Endodermal cell (in vitro differentiated cells): Measurements from ENCODE around the gene PWWP2B. TPM values are rescaled to one million over a fixed set of nuclear protein-coding genes. Genes with fewer than 3 reads are reported as not detected.
"Not testable (repeated sequence)": the region's sequence is repeated elsewhere in the genome, so short reads cannot be mapped to it uniquely, and the experiment has no call there.

ENCODE experiments used
- DNase-seq: peaks from one replicate; pipeline ENCODE4 v3.0.0-alpha.2; 2017
- H3K27ac ChIP-seq: 2 replicates; pipeline ENCODE4 v1.5.1; 2013; ENCODE audit warnings: mild to moderate bottlenecking, low read depth, low read length, moderate library complexity
- H3K27me3 ChIP-seq: 2 replicates; pipeline ENCODE4 v1.6.1; 2013; ENCODE audit warnings: mild to moderate bottlenecking, low read length, moderate library complexity; ENCODE audit not compliant: insufficient read depth, control insufficient read depth, poor library complexity, severe bottlenecking
- H3K36me3 ChIP-seq: 2 replicates; pipeline ENCODE4 v1.7.0; 2013; ENCODE audit warnings: mild to moderate bottlenecking, low read length, moderate library complexity; ENCODE audit not compliant: control insufficient read depth, insufficient read depth
- H3K4me1 ChIP-seq: one replicate; pipeline ENCODE4 v1.7.0; 2013; ENCODE audit warnings: low read length; ENCODE audit not compliant: control insufficient read depth, insufficient read depth
- H3K4me3 ChIP-seq: 2 replicates; pipeline ENCODE4 v1.5.1; 2013; ENCODE audit warnings: mild to moderate bottlenecking, low read length, moderate library complexity
- H3K9ac ChIP-seq: 2 replicates; pipeline ENCODE4 v1.6.1; 2013; ENCODE audit warnings: mild to moderate bottlenecking, low read length, moderate library complexity; ENCODE audit not compliant: poor library complexity, severe bottlenecking; ENCODE audit errors: extremely low read depth
- H3K9me3 ChIP-seq: 2 replicates; pipeline ENCODE4 v1.6.1; 2013; ENCODE audit warnings: mild to moderate bottlenecking, low read length, moderate library complexity; ENCODE audit not compliant: control insufficient read depth
- H3K27ac Mint-ChIP-seq: 2 replicates; pipeline ENCODE4 v1.8.0; 2020; ENCODE audit warnings: mixed read lengths
- H3K27me3 Mint-ChIP-seq: 2 replicates; pipeline ENCODE4 v1.8.0; 2021; ENCODE audit warnings: mild to moderate bottlenecking, mixed read lengths; ENCODE audit not compliant: insufficient read depth
- H3K36me3 Mint-ChIP-seq: 2 replicates; pipeline ENCODE4 v1.8.0; 2020; ENCODE audit warnings: low read depth, mixed read lengths
- H3K4me1 Mint-ChIP-seq: 2 replicates; pipeline ENCODE4 v1.8.0; 2020; ENCODE audit warnings: mixed read lengths
- H3K4me3 Mint-ChIP-seq: 2 replicates; pipeline ENCODE4 v1.8.0; 2020; ENCODE audit warnings: mild to moderate bottlenecking, moderate library complexity, mixed read lengths
- H3K9me3 Mint-ChIP-seq: 2 replicates; pipeline ENCODE4 v1.8.0; 2020; ENCODE audit warnings: mild to moderate bottlenecking, mixed read lengths
- WGBS, 2 experiments: methylation state at CpG; one replicate each; pipeline versions ENCODE4 v1.1.5 to v1.1.7; 2013; ENCODE audit warnings: missing lambda C conversion rate in 2 of 2, mixed read lengths in 1 of 2; ENCODE audit not compliant: insufficient coverage in 1 of 2, insufficient read length in 1 of 2; 5-methylcytosine and 5-hydroxymethylcytosine counted together
- total RNA-seq, 2 donors: library from RNA; stranded (reverse); fragmentation: NEBNext Ultra II Directional in 1 of 2; extraction: Animal tissue kit (Norgen Biotek cat#: 25700) in 1 of 2; gene quantifications; 2 replicates in 1 of 2; 3 replicates in 1 of 2; pipeline ENCODE4 v1.2.1, GENCODE V29; 2021
- TF ChIP-seq, protein P1 (sequence below): fragments of 200-600 bp; sonication (generic); conservative IDR thresholded peaks from 2 replicates; pipeline ENCODE4 v1.5.0; 2021; ENCODE audit warnings: antibody characterized with exemption, mild to moderate bottlenecking

Gene PWWP2B
- total RNA-seq, 2 donors from 2014 or later: 11.4 to 13.9 TPM

DNA sequence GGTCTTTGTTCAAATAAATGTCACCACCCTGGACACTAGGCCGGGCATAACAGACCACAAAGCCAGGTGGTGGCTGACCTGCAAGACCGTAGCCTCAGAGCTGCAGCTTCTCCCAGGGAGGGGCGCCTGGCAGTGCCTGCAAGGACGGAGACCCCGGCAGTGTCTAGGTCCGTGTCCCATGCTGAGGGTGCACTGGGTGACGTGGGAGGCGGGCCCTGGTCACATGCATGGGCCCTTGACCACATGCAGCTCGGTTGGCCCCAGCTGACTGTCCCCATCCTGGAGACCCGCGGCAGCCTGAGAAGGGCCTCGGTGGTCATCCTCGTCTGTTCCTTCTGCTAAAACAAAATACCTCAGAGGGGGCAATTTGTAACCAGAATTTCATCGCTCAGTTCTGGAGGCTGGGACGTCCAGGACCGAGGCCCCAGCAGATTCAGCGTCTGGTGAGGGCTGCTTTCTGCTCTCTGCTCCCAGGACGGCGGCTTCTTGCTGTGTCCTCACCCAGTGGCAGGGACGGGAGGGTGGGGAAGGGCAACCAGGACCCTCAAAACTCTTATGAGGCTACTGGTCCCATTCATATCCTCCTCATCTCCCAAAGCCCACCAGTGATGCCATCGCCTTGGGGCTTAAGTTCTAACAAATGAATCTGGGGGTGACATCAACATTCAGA lies 36.8 kb downstream of the PWWP2B start:
- TF ChIP-seq, protein P1, sequence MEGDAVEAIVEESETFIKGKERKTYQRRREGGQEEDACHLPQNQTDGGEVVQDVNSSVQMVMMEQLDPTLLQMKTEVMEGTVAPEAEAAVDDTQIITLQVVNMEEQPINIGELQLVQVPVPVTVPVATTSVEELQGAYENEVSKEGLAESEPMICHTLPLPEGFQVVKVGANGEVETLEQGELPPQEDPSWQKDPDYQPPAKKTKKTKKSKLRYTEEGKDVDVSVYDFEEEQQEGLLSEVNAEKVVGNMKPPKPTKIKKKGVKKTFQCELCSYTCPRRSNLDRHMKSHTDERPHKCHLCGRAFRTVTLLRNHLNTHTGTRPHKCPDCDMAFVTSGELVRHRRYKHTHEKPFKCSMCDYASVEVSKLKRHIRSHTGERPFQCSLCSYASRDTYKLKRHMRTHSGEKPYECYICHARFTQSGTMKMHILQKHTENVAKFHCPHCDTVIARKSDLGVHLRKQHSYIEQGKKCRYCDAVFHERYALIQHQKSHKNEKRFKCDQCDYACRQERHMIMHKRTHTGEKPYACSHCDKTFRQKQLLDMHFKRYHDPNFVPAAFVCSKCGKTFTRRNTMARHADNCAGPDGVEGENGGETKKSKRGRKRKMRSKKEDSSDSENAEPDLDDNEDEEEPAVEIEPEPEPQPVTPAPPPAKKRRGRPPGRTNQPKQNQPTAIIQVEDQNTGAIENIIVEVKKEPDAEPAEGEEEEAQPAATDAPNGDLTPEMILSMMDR: no peak
- H3K9me3 ChIP-seq: no peaks in the 10 kb centered on the region
- no peak overlapping the region for H3K9ac ChIP-seq
- H3K4me3 ChIP-seq: no peak overlapping the region
- no peak overlapping the region for H3K4me3 Mint-ChIP-seq
- no peaks in the 10 kb centered on the region for H3K36me3 ChIP-seq
- H3K36me3 Mint-ChIP-seq: no peaks in the 10 kb centered on the region
- H3K27me3 Mint-ChIP-seq: no peaks in the 10 kb centered on the region
- no peaks in the 10 kb centered on the region for H3K4me1 ChIP-seq
- no peaks in the 10 kb centered on the region for H3K4me1 Mint-ChIP-seq
- H3K27ac Mint-ChIP-seq: no peak overlapping the region
- no peaks in the 10 kb centered on the region for H3K9me3 Mint-ChIP-seq
- 94 to 96% methylated on average over 15 to 21 of the region's 21 CpGs for WGBS, 2 experiments
- H3K27me3 ChIP-seq: no peaks in the 10 kb centered on the region
- no peak overlapping the region for H3K27ac ChIP-seq
- no peak for DNase-seq

DNA sequence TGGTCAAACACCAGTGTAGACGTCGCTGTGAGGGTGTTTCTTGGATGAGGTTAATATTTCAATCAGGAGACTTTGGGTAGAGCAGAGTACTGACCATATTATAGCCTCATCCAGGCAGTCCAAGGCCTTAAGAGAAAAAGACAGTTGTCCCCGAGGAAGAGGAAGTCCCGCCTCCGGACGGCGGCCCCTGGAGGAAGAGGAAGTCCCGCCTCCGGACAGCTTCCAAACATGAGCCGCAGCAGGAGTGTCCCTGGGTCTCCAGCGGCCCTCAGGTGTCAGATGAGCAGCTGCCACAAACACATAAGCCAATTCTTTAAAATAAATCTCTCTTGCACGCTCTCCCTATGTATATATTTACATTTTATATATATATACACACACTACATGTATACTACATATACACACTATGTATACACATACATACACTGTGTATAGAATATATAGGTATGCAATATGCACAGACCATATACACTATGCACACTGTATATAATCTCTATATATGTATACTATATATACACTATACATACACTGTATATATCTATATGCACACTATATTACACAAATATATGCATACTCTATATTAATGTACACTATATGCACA lies 37.5 kb downstream of the PWWP2B start:
- H3K36me3 ChIP-seq: no peaks in the 10 kb centered on the region
- no peaks in the 10 kb centered on the region for H3K27me3 ChIP-seq
- H3K27me3 Mint-ChIP-seq: no peaks in the 10 kb centered on the region
- H3K36me3 Mint-ChIP-seq: no peaks in the 10 kb centered on the region
- no peaks in the 10 kb centered on the region for H3K4me1 Mint-ChIP-seq
- DNase-seq: no peak
- no peaks in the 10 kb centered on the region for H3K4me1 ChIP-seq
- no peaks in the 10 kb centered on the region for H3K9me3 Mint-ChIP-seq
- H3K9me3 ChIP-seq: no peaks in the 10 kb centered on the region
- no peak overlapping the region for H3K4me3 Mint-ChIP-seq
- 93 to 100% methylated on average over 4 to 10 of the region's 12 CpGs for WGBS, 2 experiments
- no peak overlapping the region for H3K27ac Mint-ChIP-seq
- H3K9ac ChIP-seq: no peak overlapping the region
- H3K4me3 ChIP-seq: no peak overlapping the region
- H3K27ac ChIP-seq: no peak overlapping the region
- TF ChIP-seq, protein P1: no peak

DNA sequence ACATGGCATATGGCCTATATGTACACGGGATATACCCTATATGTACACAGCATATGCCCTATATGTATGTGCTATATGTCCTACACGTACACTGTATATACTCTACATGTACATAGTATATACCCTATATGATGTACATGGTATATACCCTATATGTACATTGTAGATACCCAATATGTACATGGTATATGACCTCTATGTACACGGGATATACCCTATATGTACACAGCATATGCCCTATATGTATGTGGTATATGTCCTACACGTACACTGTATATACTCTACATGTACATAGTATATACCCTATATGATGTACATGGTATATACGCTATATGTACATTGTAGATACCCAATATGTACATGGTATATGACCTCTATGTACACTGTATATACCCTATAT lies 38.3 kb downstream of the PWWP2B start:
- H3K27me3 ChIP-seq, H3K36me3 Mint-ChIP-seq, H3K9me3 ChIP-seq, H3K4me1 ChIP-seq, H3K27ac ChIP-seq, H3K4me3 ChIP-seq, H3K9me3 Mint-ChIP-seq, H3K9ac ChIP-seq, H3K4me1 Mint-ChIP-seq, H3K27me3 Mint-ChIP-seq, H3K4me3 Mint-ChIP-seq, H3K36me3 ChIP-seq, DNase-seq, H3K27ac Mint-ChIP-seq: not testable (repeated sequence)
- WGBS, 2 experiments: 100% methylated on average over 1 of the region's 5 CpGs

DNA sequence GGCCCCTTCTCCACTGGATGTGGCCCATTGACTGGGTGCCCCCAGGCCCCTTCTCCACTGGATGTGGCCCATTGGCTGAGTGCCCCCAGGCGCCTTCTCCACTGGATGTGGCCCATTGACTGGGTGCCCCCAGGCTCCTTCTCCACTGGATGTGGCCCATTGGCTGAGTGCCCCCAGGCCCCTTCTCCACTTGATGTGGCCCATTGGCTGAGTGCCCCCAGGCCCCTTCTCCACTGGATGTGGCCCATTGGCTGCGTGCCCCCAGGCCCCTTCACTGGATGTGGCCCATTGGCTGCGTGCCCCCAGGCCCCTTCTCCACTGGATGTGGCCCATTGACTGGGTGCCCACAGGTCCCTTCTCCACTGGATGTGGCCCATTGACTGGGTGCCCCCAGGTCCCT lies 39.1 kb downstream of the PWWP2B start:
- H3K9me3 Mint-ChIP-seq: not testable (repeated sequence)

More for the DNA sequence above, 39.1 kb downstream of the PWWP2B start:
- H3K4me1 Mint-ChIP-seq, H3K27ac Mint-ChIP-seq, H3K4me3 ChIP-seq, DNase-seq, H3K4me3 Mint-ChIP-seq, H3K27me3 Mint-ChIP-seq, H3K36me3 ChIP-seq, H3K27me3 ChIP-seq, H3K36me3 Mint-ChIP-seq, H3K4me1 ChIP-seq, H3K27ac ChIP-seq, H3K9me3 ChIP-seq, H3K9ac ChIP-seq: not testable (repeated sequence)
- 90 to 100% methylated on average over 1 to 3 of the region's 3 CpGs for WGBS, 2 experiments
